Breast epithelium (tissue), 3 donors: ENCODE results near the gene ELMOD1.

Experiments
- POLR2A ChIP-seq: fragments of 450-650 bp; IDR thresholded peaks from one replicate; pipeline ENCODE4 v1.6.1; 2016; ENCODE audit warnings: antibody characterized with exemption, mild to moderate bottlenecking, moderate library complexity
- POLR2AphosphoS5 ChIP-seq, 3 donors: sonication (generic); formaldehyde crosslinking; IDR thresholded peaks; one replicate each; pipeline ENCODE4 v1.6.1; 2017; ENCODE audit warnings: antibody characterized with exemption in 3 of 3
- TF ChIP-seq, protein P1 (sequence below), 3 donors: fragments of 450-650 bp; IDR thresholded peaks; one replicate each; pipeline ENCODE4 v1.5.1; 2016 to 2017; ENCODE audit warnings: antibody characterized with exemption in 3 of 3, mild to moderate bottlenecking in 3 of 3, moderate library complexity in 3 of 3

DNA sequence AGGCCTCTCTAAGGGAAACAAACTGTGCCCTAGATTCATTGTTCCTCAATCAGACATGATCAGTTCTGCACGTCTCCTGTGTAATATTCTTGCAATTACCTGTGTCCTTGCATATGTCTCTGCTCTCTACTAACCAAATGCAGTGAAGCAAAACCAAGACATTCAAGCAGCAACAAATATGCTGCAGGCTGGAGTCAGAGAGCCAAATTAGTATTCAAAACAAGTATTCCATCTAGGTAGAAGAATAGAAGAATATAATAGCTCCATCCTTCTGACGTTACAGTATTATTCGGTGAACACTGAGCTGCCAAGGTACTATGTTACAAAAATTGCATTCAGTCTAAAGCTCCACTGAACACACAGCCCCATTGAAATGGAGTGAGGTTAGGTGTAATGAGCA lies 69.1 kb downstream of the ELMOD1 start:
- TF ChIP-seq POLR2A: no peak
- TF ChIP-seq, protein P1, sequence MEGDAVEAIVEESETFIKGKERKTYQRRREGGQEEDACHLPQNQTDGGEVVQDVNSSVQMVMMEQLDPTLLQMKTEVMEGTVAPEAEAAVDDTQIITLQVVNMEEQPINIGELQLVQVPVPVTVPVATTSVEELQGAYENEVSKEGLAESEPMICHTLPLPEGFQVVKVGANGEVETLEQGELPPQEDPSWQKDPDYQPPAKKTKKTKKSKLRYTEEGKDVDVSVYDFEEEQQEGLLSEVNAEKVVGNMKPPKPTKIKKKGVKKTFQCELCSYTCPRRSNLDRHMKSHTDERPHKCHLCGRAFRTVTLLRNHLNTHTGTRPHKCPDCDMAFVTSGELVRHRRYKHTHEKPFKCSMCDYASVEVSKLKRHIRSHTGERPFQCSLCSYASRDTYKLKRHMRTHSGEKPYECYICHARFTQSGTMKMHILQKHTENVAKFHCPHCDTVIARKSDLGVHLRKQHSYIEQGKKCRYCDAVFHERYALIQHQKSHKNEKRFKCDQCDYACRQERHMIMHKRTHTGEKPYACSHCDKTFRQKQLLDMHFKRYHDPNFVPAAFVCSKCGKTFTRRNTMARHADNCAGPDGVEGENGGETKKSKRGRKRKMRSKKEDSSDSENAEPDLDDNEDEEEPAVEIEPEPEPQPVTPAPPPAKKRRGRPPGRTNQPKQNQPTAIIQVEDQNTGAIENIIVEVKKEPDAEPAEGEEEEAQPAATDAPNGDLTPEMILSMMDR (IDR thresholded peaks at IDR 0.05): no peak
- no peak for TF ChIP-seq POLR2AphosphoS5 (IDR thresholded peaks at IDR 0.05)
